GM12865 (cell line): ENCODE results near the gene EHMT2.

Experiments
- DNase-seq: peaks from one replicate; pipeline ENCODE4 v3.0.0; 2010; ENCODE audit warnings: low read depth
- H3K4me3 ChIP-seq: 2 replicates; pipeline ENCODE4 v1.5.1; 2011; ENCODE audit warnings: mild to moderate bottlenecking, low read depth, low read length, control low read depth
- TF ChIP-seq, protein P1 (sequence below): IDR thresholded peaks from 2 replicates; pipeline ENCODE4 v1.5.1; 2011; ENCODE audit warnings: low read length, control low read depth, low read depth, inconsistent platforms; ENCODE audit not compliant: insufficient read depth; ENCODE audit errors: missing control alignments

Gene EHMT2

DNA sequence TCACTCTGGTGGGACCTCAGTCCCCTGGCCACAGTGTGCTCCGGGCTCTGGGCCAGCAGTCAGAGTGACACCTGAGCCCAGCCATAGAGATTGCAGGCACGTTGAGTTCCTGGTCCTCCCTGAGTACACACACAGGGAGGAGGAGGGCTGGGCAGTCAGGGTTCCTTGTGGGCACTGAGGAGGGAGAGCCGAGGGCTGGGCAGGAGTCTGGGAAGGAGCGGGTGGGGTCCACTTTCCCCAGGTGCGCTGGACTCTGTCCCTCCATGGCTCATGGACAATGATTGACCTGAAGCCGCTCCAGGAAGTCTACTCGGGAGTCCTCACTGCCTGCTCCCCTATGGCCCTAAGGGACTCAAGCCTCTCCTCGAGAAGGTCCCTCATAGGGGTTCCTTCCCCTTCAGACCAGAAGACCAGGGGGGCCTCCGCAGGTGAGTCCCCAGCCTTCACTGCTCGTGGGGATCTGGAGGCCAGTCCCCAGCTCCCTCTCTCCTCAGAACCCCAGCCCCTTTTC, 19.8 kb downstream of the EHMT2 start:
- no peak for DNase-seq
- TF ChIP-seq, protein P1, sequence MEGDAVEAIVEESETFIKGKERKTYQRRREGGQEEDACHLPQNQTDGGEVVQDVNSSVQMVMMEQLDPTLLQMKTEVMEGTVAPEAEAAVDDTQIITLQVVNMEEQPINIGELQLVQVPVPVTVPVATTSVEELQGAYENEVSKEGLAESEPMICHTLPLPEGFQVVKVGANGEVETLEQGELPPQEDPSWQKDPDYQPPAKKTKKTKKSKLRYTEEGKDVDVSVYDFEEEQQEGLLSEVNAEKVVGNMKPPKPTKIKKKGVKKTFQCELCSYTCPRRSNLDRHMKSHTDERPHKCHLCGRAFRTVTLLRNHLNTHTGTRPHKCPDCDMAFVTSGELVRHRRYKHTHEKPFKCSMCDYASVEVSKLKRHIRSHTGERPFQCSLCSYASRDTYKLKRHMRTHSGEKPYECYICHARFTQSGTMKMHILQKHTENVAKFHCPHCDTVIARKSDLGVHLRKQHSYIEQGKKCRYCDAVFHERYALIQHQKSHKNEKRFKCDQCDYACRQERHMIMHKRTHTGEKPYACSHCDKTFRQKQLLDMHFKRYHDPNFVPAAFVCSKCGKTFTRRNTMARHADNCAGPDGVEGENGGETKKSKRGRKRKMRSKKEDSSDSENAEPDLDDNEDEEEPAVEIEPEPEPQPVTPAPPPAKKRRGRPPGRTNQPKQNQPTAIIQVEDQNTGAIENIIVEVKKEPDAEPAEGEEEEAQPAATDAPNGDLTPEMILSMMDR, result no peak
- H3K4me3 ChIP-seq, result no peak overlapping the region

DNA sequence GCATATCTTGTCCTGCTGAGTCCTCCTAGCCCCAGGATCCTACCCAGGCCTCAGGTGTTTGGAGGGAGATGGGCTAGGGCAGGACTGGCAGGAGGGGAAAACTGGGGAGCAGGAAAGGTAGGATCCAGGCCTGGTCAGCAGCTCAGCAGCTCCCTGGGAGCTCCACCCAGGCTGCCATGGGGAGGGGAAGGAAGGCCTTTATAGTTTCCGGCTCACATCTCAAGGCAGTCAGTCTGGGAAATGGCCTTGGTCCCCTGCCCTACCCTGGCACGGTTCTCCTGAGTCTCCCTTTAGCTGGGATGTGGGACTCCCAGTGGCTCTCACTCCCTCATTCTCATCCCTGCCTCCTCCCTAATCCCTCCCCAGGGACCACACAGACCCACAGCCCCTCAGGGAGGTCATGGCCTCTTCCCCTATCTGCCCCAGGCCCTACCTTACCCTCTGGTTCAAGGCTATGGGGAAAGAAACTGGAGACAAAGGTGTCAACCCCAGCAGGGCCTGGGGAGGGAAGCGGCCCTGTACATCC, 20.3 kb downstream of the EHMT2 start:
- DNase-seq, result no peak
- no peak overlapping the region for H3K4me3 ChIP-seq
- TF ChIP-seq, protein P1, result no peak

DNA sequence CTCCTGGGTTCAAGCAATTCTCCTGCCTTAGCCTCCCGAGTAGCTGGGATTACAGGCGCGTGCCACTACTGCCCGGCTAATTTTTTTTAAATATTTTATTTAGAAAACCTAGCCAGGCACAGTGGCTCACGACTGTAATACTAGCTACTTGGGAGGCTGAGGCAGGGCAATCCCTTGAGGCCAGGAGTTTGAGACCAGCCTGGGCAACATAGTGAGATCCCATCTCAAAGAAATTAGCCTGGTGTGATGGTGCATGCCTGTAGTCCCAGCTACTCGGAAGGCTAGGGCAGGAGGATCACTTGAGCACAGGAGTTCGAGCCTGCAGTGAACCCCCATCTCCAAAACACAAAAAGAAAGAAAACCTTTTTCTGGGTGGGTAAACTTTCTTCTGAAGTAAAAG, 21.1 kb downstream of the EHMT2 start:
- DNase-seq, result no peak
- TF ChIP-seq, protein P1, result no peak
- no peak overlapping the region for H3K4me3 ChIP-seq

DNA sequence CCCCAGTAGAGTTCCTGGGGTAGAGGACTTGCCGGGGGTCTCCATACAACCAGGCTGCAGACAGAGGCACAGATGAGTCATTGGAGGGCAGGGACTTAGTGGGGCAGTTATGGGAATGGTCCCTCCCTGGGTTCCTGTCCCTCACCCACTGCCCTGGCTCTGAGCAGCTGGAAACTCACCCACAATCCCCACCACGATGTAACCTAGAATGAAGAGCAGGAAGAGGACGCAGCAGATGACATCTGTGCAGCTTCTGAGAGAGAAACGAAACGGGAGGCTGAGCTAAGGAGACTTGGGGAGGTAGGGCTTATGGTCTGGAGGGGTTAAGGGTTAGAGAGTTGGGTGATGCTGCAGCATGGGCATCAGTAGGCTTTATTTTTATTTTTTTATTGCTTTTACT, 21.6 kb downstream of the EHMT2 start:
- no peak overlapping the region for H3K4me3 ChIP-seq
- TF ChIP-seq, protein P1, result no peak

DNA sequence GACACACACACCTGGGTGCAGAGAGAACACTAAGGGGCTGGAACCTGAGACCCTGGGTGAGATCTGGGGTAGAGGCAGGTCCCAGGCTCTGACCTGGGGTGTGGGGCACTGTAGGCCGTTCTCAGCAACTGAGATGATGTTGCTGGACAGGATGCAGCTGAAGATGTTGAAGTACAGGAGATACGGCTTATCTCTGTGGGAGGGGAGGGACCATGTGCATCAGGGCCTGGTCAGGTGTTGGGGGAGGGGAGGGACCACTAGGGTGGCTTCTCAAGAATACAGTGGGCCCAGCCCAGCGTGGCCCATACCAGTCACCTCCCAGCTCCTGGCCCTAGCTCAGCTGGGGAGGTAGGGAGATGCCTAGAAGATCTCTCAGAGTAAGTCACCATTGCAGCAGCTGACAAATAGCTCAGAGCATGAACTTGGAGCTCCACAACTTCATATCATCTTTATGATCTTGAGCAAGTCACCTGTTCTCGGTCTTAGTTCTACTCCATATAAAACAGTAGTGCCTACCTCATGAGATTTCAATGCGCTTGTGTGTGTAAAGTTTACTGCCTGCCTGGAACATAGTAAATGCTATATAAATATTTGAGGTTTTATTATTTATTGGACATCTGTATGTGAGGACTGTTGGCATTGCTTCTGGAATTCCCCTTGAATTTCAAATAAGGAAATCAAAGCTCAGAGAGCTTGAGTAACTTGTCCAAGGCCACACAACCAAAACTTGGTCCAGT, 22.5 kb downstream of the EHMT2 start:
- TF ChIP-seq, protein P1, result no peak
- no peak for DNase-seq
- no peak overlapping the region for H3K4me3 ChIP-seq

More for the DNA sequence above, 21.6 kb downstream of the EHMT2 start:
- no peak for DNase-seq

DNA sequence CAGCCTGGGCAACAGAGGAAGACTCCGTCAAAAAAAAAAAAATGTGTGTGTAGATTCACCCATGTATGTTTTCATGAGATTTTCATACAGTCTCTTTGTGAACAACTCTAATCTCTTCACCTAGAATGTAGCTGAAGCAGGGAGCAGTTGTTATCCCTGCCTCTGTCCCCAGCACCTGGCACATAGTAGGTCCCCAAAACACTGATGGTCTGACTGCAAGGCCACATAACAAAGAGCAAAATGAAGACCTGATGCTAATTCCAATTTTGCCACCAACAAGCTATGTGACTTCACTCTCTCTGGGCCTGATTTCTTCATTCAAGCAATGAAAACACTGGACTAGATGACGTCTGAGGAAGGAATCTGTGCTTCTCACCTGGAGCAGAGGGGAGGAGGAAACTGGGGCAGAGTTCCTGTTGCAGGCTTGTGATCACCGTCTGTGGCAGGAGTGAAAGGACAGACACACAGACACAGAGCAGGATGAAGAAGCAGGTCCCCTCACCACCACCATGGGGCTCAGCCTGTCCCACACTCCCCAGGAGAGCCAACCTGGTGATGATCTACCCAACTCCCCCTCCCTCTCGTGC, 23.3 kb downstream of the EHMT2 start:
- TF ChIP-seq, protein P1, result no peak
- DNase-seq, result no peak
- H3K4me3 ChIP-seq, result no peak overlapping the region
